GM12873 (cell line): ENCODE data around the gene HACD2.

Experiments
- CTCF ChIP-seq: IDR thresholded peaks from 2 replicates; pipeline ENCODE4 v1.5.1; 2012; ENCODE audit warnings: low read depth, mild to moderate bottlenecking, moderate library complexity, low read length, control low read depth; ENCODE audit not compliant: insufficient read depth; ENCODE audit errors: missing control alignments

HACD2 gene

GRCh38 chr3:123459862-123460261 lies 125.0 kb downstream of the HACD2 start:
- no peak for TF ChIP-seq CTCF

DNA sequence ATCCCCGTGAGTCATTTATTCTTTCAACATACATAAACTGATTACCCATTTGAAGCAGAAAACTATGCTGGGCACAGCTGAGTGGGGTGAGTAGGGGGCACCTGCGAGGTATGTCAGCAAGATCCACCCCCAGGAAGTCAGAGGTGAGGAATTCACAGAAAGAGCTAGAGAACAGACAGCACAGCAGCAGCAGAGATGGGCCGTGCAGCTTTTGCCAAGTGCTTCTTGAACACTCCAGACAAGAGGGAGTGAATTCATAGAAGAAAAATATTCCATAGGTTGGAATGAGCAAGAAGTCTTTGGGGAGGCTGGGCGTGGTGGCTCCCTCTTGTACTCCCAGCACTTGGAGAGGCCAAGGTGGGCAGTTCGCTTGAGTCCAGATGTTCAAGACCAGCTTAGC lies 126.6 kb downstream of the HACD2 start:
- no peak for TF ChIP-seq CTCF

GRCh38 chr3:123457841-123458240 lies 127.0 kb downstream of the HACD2 start:
- TF ChIP-seq CTCF, result no peak

- TF ChIP-seq CTCF, result no peak
Measured at GRCh38 chr3:123453675-123454074, 131.2 kb downstream of the HACD2 start.

- no peak for TF ChIP-seq CTCF
Measured at GRCh38 chr3:123451186-123451585, 133.7 kb downstream of the HACD2 start.

DNA sequence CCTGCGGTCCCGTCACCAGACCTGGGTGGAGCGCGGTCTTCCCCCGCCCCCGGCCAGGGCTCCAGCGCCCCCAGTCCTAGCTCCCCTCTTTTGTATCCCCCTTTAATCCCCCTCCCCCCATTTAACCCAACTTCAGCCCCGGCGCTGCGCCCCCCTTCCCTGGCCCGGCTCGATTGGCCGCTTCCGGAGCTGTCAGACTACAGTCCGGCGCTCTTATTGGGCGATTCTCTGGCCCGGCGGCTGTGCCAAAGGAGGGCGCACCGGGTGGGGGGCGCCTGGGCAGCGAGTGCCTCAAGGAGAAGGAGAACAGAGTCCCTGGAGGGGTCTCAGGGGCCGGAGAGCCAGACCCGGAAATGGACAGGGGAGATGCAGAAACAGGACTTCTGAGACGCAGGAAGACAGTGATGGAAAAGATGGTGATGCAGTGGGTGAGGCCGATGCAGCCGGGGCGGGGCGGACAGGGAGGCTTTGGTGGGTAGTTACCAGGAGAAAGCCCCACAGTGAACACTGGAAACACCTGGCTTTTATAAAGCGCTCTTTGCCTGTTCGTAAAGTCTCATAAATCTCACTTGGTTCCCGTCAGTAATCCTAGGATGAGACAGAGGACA lies 134.8 kb downstream of the HACD2 start:
- TF ChIP-seq CTCF, result no peak

GRCh38 chr3:123449102-123449996 lies 135.5 kb downstream of the HACD2 start:
- no peak for TF ChIP-seq CTCF
